Retina (tissue), 1 donor: Measurements from ENCODE around the gene MEF2C.
"Not testable (repeated sequence)": the region's sequence is repeated elsewhere in the genome, so short reads cannot be mapped to it uniquely, and the experiment has no call there.

Experiments used
- DNase-seq: peaks from one replicate; pipeline ENCODE4 v3.0.0-alpha.2; 2016

Gene MEF2C

DNA sequence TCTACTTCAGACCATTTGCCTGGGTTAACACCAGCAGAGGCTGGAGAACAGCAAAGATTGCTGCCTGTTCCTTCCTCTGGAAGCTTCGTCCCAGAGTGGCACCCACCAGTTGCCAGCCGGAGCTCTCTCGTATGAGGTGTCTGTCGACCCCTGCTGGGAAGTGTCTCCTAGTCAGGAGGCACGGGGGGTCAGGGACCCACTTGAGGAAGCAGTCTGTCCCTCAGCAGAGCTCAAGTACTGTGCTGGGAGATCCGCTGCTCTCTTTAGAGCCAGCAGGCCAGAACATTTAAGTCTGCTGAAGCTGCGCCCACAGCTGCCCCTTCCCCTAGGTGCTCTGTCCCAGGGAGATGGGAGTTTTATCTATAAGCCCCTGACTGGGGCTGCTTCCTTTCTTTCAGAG, 84.1 kb downstream of the MEF2C start:
- DNase-seq, result not testable (repeated sequence)

DNA sequence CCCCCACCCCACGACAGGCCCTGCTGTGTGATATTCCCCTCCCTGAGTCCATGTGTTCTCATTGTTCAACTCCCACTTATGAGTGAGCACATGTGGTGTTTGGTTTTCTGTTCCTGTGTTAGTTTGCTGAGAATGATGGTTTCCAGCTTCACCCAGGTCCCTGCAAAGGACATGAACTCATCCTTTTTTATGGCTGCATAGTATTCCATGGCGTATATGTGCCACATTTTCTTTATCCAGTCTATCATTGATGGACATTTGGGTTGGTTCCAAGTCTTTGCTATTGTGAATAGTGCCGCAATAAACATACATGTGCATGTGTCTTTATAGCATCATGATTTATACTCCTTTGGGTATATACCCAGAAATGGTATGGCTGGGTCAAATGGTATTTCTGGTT, 89.2 kb downstream of the MEF2C start:
- not testable (repeated sequence) for DNase-seq

DNA sequence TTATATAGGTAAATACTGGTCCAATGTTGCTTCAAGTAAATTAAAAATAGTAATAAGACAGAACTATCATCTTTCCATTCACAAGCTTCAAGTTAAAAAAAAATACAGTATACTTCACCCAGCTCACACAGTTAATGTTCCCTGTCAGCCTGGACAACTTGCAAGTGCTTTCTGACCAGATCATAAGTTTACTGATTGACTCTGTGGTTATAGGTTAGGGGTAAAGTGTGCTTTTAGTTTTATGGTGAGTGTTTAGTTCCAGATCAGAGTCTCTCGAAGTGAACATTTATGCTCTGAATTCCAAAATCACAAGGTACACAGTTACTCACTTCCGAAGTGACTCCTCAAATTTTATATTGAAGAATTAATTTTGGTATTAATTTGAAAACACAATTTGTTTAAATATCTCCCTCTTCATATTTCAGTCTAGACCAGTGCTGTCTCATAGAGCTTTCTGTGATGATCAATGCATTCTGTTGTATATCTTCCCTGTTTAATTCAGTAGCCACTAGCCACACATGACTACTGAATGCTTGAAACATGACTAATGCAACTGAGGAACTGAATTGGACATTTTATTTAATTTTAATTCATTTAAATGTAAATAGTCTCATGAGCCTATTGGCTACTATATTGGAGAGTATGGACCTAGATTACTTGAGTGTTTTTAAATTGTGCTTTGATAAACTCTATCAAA, 90.7 kb downstream of the MEF2C start:
- no peak for DNase-seq

DNA sequence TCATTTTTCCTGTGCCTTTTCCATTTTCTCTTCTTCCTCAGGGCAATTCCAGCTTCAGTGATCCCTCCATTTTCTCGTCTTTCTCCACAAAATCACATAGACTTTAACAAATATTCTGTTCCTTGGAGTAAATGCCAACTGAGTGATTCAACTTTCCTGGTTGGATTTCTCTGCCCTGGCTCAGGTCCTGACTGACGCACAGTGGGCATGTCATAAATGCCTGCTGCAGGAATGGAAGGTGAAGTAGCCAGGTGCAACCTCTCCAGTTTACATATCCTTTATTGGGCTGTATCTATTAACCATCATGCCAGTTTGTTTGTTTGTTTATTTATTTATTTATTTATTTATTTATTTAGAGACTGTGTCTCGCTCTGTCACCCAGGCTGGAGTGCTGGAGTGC, 95.1 kb downstream of the MEF2C start:
- no peak for DNase-seq

DNA sequence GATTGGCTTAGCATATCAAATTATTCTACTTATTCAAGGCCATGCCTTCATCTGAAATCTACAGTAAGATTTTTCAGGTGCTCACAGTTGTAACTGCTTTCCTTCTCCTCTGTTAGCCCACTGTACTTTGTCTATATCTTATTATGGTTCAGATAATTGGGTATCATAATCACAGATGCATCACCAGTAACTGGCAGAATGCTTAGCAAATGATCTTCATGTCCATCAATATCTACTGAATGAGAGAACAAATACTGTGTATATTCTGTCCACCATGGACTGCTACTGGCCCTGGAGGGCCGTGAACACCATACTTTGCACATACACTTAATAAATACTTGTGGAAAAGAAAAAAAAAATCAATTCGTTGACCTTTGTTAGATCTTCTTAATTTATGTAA, 96.2 kb downstream of the MEF2C start:
- DNase-seq, result no peak

DNA sequence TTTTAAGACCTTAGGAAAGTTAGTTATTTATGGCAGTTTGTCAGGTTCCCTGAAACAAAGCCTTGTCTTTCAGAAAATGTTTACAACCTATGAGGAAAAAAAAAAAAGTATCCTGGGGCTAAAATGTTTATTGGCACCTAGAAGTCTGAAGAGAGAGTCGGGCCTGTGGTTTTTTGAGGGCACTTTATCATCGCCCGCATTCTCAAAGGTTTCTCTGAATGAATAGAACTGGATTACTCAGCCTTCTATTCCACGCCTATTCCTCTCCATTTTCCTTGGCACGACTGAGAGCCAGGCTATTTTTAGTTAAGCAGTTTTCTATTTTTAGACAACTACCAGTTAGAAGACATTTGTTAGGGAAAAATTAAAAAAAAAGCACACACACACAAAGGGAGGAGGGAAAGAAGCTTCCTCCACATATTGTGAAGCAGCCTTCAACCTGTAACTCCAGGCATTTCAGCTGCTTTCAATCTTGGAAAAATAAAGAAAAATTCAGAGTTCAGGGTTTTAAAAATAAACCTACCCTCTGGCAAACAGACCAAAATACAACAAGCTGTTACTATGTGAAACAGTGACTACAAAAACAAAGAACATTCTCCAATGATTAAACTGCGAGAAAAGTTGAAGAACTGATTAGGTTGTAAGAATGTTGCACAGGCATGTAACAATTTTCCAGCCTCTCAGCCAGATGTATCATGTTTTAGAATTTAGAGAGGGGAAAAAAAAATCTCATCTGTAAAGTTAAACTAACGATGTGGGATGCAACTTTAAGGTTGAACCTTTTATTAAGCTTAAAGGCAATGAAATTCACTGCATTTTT, 97.0 kb downstream of the MEF2C start:
- peak; percentile 19 for DNase-seq

DNA sequence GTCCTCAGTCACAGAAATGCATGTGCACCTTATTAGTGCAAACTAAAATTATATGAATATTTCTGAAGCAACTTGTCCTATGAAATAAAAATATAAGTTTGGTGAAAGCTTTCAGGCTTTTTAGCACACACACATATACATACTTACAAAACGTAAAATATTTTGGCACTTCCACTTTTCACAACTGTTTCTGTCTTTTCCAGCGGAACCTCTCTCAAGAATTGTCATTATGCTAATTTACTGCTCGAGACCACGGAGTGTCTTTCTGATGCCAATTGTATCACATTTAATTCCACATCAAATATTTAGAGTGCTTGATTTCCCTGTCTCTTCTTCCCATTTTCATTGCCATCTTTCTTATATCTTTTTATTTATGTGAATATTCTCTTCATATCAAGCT, 100.4 kb downstream of the MEF2C start:
- DNase-seq, result no peak

DNA sequence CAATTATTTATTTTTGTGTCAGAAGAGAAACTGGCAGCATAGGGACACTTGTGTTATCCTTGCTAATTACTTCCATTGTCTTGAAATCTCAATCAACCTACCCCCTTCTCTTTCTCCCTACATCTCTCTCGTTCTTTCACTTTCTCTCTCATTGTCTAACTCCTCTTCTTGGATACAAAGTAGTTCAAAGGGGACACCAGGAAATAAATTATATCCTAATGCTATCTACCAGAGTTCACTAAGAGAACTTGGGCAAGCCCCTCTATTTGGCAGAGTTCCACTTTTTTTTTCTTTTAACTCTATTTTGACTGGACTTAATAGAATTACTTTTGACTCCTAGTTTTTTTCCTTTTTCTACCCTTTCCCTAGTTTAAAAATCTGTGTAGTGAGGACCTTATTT, 102.2 kb downstream of the MEF2C start:
- no peak for DNase-seq

DNA sequence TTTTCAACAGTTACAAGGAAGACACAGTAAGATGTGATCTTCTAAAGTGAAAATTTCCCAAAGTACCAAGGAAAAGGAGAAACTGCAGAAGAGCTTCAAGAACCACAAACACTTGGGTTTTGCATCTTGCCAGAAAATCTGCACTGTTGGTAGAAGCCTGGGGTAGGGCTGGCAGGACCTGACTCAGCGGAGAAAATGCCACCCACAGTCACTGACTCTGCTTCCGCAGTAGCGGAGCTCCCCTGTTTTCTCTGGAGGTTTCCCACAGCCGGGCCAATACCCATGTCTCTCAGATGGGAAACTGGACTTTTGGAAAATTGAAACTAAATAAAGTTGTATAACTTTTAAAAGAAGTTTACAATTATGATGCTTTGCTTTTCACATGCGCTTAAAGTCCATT, 104.2 kb downstream of the MEF2C start:
- DNase-seq, result no peak

DNA sequence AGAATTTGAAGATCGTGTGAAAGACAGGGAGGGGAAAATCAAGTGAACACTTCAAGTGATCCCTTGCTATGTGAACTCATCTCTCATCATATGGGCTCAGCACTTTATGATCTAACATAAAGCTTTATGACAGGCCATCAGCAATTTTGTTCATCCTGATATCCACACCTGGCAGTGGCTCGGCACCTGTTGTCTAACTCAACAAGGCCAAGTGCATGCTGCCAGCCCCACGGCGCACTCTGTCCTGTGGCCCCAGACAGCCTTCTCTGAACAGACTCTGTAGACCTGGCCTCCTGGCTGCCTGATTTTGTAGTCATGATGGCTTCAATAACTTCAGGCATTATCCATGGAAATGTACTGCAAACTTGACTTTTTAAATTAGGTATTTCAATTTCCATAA, 106.3 kb downstream of the MEF2C start:
- no peak for DNase-seq

DNA sequence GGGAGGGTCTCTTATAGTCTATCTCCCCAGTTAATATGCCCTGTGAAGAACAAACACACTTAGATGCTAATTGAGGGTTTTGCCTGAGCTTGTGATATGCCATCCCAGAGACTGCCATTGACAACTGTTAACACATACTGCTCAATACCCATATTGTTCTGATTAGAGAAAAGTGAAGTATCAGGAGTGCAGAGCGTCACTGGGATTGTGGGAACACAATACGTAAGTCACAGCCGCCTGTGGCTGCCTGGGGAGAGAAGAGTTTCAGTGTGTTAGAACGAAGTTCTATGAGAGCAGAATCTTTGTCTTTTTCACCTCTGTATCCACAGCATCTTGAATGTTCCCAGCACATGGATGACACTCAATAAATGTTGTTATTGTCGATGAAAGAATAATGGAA, 110.2 kb downstream of the MEF2C start:
- DNase-seq, result no peak

DNA sequence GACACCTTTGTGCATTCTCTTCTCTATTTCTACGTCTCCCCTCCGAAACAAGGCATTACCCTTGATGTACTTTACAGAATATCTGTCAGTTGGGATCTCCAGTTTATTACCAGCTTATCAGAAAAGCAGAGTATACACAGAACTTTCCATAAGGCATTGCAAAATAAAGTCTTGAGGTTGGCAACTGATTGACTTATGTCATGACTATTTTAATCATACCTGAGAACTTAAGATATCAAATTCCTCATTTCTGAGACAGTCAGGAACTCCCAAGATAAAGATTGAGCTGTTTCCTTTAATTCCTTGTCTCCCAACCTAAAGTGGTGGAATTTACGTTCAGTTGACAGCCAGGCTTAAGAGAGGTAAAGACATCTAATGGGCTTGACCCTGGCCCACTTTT, 110.9 kb downstream of the MEF2C start:
- DNase-seq, result no peak

DNA sequence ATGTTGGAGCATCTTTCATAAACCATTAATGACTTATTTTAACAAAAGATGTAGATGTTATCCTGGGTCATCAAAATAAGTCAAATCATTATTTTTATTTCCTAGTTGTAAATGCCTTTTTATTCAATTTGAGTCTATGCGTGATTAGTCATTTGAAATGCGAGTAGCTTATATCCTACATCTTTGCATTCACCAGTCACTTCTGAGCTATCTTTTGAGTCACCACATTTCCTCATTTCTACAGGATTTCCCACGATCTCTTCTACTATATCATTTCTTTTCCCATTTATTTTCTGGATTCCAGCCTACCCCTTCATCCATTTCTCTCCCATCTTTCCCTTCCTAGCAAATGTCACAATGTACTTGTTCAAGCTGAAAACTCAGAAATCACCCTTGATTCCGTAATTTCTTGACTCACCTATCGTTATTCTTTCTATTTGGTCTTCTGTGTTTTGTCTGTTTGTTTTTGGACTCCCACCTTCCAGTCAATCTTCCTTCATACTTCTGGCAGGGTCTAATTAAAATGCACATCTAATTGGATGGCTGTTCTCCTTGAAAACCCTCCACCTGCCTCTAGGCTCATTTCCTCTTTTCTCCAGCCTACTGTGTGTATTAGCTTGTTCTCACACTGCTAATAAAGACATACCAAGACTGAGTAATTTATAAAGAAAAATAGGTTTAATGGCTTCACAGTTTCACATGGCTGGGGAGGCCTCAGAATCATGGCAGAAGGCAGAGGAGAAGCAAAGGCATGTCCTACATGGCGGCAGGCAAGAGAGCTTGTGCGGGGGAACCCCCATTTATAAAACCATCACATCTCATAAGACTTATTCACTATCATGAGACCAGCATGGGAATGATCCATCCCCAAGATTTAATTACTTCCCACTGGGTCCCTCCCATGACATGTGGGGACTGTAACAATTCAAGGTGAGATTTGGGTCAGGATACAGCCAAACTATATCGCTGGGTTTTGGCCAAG, 112.4 kb downstream of the MEF2C start:
- DNase-seq, result no peak

DNA sequence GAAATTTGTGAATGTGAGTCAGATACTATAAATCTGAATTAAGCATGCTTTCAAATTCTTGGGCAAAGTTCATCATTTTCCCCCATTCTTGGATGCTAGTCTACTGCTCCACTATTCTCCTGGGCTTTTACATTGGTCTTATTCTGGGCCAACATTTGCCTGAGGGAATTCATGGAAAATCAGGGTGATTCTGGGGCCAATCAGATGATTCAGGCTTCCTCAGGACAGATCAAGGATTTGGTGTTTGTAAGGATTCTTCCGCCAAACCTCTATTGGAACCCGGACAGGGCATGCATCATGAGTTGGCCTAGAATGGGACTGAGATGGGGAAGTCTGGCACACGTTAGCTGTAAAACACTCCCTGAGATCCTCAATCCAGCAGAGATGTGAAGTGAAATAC, 113.8 kb downstream of the MEF2C start:
- no peak for DNase-seq

DNA sequence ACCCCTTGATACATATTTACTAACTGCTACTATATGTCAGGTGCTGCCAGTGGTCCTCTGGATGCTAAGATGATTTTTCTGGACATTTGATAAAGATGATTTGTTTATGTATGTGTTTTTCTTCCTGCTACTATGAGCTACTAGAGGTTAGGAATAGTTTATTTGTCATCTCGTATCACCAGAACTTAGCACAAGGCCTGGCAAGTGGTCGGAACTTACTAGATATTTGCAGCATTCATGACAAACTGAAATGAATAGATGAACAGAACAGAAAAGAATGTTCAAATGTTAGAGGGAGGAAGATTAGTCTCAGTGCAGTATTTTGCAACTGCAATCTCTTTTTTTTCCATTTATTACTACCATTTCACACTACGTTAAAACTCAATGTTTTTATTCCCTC, 114.6 kb downstream of the MEF2C start:
- no peak for DNase-seq

DNA sequence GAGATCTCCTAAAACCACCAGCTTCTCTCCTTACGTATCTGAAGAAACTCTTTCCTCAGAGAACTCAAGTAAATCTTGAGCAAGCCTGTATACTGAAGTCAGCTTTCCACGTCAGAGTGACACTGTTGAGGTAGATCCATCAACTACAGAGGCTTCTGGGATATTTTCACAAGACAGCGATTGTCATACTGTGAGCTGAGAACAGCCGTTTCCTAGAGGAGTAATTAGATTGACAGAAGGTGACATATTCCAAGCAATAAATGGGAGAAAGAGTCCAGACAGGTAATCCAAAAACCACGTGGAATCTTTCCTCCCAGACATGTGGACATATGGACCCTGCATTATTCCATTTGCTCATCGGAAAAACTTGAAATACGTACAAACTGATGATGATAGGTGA, 117.2 kb downstream of the MEF2C start:
- no peak for DNase-seq

DNA sequence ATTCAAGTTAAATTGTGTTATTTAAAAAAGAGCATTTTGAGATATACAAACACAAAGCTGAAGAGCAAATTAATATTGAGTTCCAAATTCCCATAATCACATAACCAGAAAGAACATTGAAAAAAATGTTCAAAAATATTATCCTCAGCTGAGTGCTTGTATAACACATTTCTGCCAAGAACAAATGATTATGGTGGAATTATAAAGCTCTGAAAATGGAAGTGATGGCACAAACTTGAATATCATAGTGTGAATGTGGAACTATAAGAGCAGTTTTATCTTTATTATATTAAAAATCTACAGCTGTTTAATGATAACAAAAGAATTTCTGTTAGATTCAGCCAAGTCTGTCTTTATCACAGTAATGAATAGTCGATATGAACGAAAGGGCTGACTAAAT, 117.8 kb downstream of the MEF2C start:
- no peak for DNase-seq

DNA sequence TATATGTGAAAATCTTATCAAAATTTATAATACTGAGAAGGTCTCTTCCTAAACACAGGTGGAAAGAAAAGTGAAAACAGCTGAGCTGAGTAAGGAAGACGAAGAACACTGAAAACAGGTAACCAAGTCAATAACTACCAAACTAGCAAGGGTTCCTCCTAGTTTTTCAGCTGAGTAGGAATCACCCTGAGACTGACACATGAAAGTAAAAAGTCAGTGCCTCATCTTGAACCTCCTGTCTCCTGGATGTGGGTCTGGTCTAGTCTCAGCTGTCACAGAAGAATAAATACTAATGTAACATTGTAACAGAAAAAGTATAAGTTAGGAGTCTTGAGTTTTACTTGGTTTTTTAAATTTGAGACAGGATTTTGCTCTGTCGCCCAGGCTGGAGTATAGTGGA, 121.0 kb downstream of the MEF2C start:
- no peak for DNase-seq

DNA sequence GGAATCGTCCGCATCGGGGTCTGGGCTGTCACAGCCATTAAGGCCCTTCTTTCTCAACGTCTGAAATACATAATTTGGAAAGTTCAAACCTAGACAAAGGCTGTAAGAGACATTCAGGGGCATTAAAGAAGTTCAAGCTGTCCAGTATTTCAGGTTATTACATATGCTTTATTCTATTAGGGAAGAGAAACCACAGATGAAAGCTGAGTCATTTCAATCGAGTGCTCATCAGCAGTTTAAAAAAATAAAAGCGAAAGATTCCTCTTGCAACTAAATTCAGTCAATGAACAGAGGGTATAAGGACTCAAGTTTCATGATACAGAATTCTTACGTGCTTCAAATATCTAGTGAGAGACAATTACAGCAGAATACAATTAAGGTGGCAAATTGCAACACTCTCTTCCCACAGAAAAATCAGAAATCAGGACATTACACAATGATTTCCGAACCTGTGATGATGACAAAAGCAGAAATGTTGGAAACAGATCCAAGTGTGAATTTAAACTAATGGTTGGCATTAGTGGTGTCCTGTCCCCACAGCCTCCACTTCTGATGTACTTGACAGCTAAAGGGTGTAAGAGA, 121.6 kb downstream of the MEF2C start:
- no peak for DNase-seq

DNA sequence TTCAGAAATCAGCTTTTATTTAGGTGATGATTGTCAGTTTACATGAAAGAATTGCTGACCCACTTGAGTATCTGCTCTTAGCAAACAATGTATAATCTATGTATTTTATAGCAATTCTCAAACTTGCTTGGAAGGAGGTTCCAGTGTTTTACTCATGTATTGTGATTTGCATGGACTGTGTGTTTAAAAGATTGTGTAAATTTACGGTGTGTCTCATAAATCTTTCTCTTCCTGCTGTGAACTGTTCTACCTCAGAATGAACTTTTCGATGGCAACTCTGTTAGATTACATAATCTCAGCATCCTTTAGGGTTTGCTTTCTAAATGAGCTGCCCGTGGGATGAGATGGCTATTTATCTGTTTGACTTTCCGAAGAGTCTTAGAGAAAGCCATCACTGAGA, 122.5 kb downstream of the MEF2C start:
- DNase-seq, result no peak

DNA sequence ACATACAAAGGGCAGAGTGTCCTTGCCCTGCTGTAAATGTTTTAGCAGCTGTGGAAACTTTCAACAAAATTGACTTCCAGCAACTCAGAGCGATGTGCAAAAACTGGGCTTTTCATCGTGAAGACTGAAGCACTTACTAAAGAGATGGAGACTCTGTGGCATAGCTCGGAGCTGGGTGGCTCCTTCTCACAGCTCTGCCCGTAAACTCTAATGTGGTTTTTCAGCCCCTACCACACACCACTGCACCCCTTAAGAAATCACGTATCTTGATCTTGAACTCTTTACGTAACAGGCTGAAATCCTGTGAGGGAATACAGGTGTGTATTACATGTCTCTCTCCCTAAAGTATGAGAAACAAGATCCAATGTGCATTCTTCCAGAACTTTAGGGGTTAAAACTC, 124.4 kb downstream of the MEF2C start:
- DNase-seq, result no peak

DNA sequence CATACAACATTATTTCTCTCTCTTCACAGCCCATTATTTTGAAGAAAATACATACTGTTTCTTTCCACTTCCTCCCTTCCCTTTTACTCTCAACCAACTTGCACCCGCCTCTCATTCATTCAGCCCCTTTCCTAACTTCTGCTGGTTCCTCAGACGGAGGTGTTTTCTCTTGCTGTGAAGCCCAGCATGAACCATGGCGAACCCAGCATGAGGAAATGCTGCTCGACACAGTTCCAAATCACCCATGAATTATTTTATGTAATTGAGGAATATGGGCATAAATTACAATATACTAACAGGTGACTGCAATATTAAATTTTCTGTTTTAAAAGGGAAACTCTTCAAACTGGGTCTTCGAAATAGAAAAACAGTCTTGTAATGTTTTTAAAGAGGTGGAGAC, 124.8 kb downstream of the MEF2C start:
- no peak for DNase-seq

DNA sequence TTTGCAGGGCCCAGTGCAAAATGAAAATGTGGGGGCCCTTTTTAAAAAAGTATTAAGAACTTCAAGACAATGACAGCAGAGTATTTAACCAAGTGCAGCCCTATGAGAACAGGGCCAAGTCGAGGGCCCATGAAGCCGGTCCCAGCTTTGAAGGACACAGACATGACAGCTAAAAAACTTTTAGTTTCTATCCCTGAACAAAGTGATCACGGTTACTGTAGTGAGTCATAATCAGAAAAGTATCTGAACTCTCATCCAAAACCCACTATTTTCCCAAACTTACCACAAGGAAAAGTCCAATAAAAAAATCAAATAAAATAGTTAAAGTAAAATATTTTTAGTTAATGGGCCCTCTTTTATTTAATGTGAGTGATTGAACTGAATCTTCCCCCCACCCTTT, 126.0 kb downstream of the MEF2C start:
- no peak for DNase-seq
